Right lobe of liver (tissue), 4 donors: ENCODE results near the gene GSTO1.

Source experiments
- POLR2A ChIP-seq: fragments of 450-650 bp; IDR thresholded peaks from one replicate; pipeline ENCODE4 v1.6.1; 2017; ENCODE audit warnings: antibody characterized with exemption, mild to moderate bottlenecking
- TF ChIP-seq, protein P1 (sequence below), 4 donors: fragments of 200-600 bp in 3 of 4; fragments of 450-650 bp in 1 of 4; IDR thresholded peaks; one replicate each; pipeline versions ENCODE4 v1.5.1 to v1.8.0; 2016 to 2022; ENCODE audit warnings: antibody characterized with exemption in 4 of 4, mild to moderate bottlenecking in 2 of 4
- donor health status: DM: no; HTN: no; CAD: no.
- donor health status: DM: no; HTN: no; CAD: no.
- donor health status: DM: no; HTN: yes; CAD: no.

DNA sequence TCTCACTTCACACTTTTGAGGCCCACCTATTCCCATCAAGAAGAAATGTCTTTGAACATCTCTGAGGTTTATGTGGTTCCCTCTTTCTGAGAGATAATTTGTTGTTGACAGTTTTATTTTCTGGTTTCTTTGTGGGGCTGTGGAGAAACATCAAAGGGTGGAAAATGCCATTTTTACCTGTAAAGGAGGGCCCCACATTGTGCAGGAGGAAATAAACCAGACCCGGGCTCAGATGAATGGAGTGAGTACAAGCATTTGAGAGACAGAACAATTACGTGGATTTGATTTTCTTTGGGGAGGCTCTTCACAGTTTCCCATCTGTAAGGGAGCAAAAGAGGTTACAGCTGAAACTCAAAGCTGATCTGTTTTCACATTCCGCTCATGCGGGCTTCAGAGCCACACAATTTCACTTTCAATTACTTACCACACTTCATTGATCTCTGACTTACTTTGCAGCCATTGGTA lies 53.8 kb downstream of the GSTO1 start:
- TF ChIP-seq, protein P1, sequence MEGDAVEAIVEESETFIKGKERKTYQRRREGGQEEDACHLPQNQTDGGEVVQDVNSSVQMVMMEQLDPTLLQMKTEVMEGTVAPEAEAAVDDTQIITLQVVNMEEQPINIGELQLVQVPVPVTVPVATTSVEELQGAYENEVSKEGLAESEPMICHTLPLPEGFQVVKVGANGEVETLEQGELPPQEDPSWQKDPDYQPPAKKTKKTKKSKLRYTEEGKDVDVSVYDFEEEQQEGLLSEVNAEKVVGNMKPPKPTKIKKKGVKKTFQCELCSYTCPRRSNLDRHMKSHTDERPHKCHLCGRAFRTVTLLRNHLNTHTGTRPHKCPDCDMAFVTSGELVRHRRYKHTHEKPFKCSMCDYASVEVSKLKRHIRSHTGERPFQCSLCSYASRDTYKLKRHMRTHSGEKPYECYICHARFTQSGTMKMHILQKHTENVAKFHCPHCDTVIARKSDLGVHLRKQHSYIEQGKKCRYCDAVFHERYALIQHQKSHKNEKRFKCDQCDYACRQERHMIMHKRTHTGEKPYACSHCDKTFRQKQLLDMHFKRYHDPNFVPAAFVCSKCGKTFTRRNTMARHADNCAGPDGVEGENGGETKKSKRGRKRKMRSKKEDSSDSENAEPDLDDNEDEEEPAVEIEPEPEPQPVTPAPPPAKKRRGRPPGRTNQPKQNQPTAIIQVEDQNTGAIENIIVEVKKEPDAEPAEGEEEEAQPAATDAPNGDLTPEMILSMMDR (IDR thresholded peaks at IDR 0.05) = no peak
- TF ChIP-seq POLR2A = no peak
